Tibial nerve (tissue), 4 donors: ENCODE data around the gene MRPS2. TPM values are rescaled to one million over a fixed set of nuclear protein-coding genes. Genes with fewer than 3 reads are reported as not detected.

Experiments
- DNase-seq, 2 donors: peaks; one replicate each; pipeline ENCODE4 v3.0.0-alpha.2; 2019; ENCODE audit warnings: low spot score in 2 of 2
- H3K27ac ChIP-seq, 4 donors: fragments of 200-600 bp; sonication (generic) in 3 of 4; one replicate each; pipeline ENCODE4 v1.5.1; 2017 to 2019; ENCODE audit warnings: mild to moderate bottlenecking in 1 of 4
- H3K27me3 ChIP-seq, 2 donors: fragments of 200-600 bp; sonication (generic) in 1 of 2; one replicate each; pipeline versions ENCODE4 v1.5.1 to v1.6.0; 2017 to 2019
- H3K36me3 ChIP-seq, 3 donors: fragments of 200-600 bp; sonication (generic); one replicate each; pipeline ENCODE4 v1.5.1; 2018 to 2019
- H3K4me1 ChIP-seq, 4 donors: fragments of 200-600 bp; sonication (generic) in 3 of 4; one replicate each; pipeline ENCODE4 v1.5.1; 2017 to 2019
- H3K4me3 ChIP-seq, 4 donors: fragments of 200-600 bp; sonication (generic) in 3 of 4; one replicate each; pipeline ENCODE4 v1.5.1; 2017 to 2019; ENCODE audit warnings: mild to moderate bottlenecking in 1 of 4, moderate library complexity in 1 of 4
- H3K9me3 ChIP-seq, 4 donors: fragments of 200-600 bp; sonication (generic) in 3 of 4; one replicate each; pipeline ENCODE4 v1.5.1; 2017 to 2019
- CTCF ChIP-seq, 5 experiments: fragments of 200-600 bp in 3 of 5; fragments of 450-650 bp in 2 of 5; sonication (generic) in 3 of 5; IDR thresholded peaks; one replicate each; pipeline ENCODE4 v1.5.1; 2016 to 2019; ENCODE audit warnings: antibody characterized with exemption in 5 of 5, mild to moderate bottlenecking in 3 of 5, moderate library complexity in 2 of 5
- EP300 ChIP-seq, 2 donors: sonication (generic); formaldehyde crosslinking; IDR thresholded peaks; one replicate each; pipeline ENCODE4 v1.6.1; 2017; ENCODE audit warnings: antibody characterized with exemption in 2 of 2, mild to moderate bottlenecking in 1 of 2
- POLR2A ChIP-seq, 2 donors: fragments of 450-650 bp; IDR thresholded peaks; one replicate each; pipeline ENCODE4 v1.6.1; 2017; ENCODE audit warnings: antibody characterized with exemption in 2 of 2, mild to moderate bottlenecking in 2 of 2, moderate library complexity in 2 of 2
- WGBS, 2 donors: methylation state at CpG; one replicate each; pipeline ENCODE4 v1.1.5; 2018; 5-methylcytosine and 5-hydroxymethylcytosine counted together
- total RNA-seq, 4 donors: library from RNA; depleted of rRNA; stranded (reverse); fragments of >200 nt; gene quantifications; one replicate each; pipeline ENCODE4 v1.1.0, GENCODE V29; 2016

MRPS2 gene
- total RNA-seq, 4 donors from 2014 or later, result 24.9 to 29.2 (median 26.3) TPM

- no peak for DNase-seq
- Histone ChIP-seq H3K9me3 (no peaks in the 10 kb centered on the region), H3K4me1 (peaks cover 0 to 4% (median 0%) of the 10 kb centered on the region in 4 donors), H3K27ac (no peak overlapping the region), H3K27me3 (no peaks in the 10 kb centered on the region), H3K4me3 (no peak overlapping the region), H3K36me3 (peaks cover 0 to 81% (median 0%) of the 10 kb centered on the region in 3 donors)
- 93 to 97% methylated on average over 33 of the region's 33 CpGs for WGBS, 2 donors
- no peak for TF ChIP-seq CTCF (IDR thresholded peaks at IDR 0.05)
- no peak for TF ChIP-seq EP300 (IDR thresholded peaks at IDR 0.05)
- TF ChIP-seq POLR2A (IDR thresholded peaks at IDR 0.05), result no peak
Observed at GRCh38 chr9:135486267-135487065, 14.0 kb upstream of the MRPS2 start.

GRCh38 chr9:135487281-135488012, 13.0 kb upstream of the MRPS2 start:
- peaks cover 0 to 85% (median 0%) of the 10 kb centered on the region in 3 donors for H3K36me3 ChIP-seq
- no peak overlapping the region for H3K27ac ChIP-seq
- no peaks in the 10 kb centered on the region for H3K27me3 ChIP-seq
- no peaks in the 10 kb centered on the region for H3K4me1 ChIP-seq
- H3K9me3 ChIP-seq, result no peaks in the 10 kb centered on the region
- TF ChIP-seq POLR2A (IDR thresholded peaks at IDR 0.05) (no peak), EP300 (IDR thresholded peaks at IDR 0.05) (no peak), CTCF (IDR thresholded peaks at IDR 0.05) (no peak)
- H3K4me3 ChIP-seq, result no peak overlapping the region
- no peak for DNase-seq
- WGBS, 2 donors, result 89 to 95% methylated on average over 19 to 34 of the region's 40 CpGs

GRCh38 chr9:135488013-135488330, 12.5 kb upstream of the MRPS2 start:
- 91 to 96% methylated on average over 18 of the region's 18 CpGs for WGBS, 2 donors
- Histone ChIP-seq H3K27ac (no peak overlapping the region), H3K4me3 (no peak overlapping the region), H3K27me3 (no peaks in the 10 kb centered on the region), H3K9me3 (no peaks in the 10 kb centered on the region), H3K36me3 (peaks cover 0 to 85% (median 0%) of the 10 kb centered on the region in 3 donors), H3K4me1 (no peaks in the 10 kb centered on the region)
- TF ChIP-seq POLR2A (IDR thresholded peaks at IDR 0.05), result no peak
- TF ChIP-seq CTCF (IDR thresholded peaks at IDR 0.05), result no peak
- TF ChIP-seq EP300 (IDR thresholded peaks at IDR 0.05), result no peak
- no peak for DNase-seq

- Histone ChIP-seq H3K4me3 (no peak overlapping the region), H3K36me3 (peaks cover 0 to 80% (median 0%) of the 10 kb centered on the region in 3 donors), H3K27me3 (no peaks in the 10 kb centered on the region), H3K9me3 (no peaks in the 10 kb centered on the region), H3K4me1 (no peaks in the 10 kb centered on the region), H3K27ac (no peak overlapping the region)
- no peak for DNase-seq
- 90 to 92% methylated on average over 17 of the region's 17 CpGs for WGBS, 2 donors
- TF ChIP-seq POLR2A (IDR thresholded peaks at IDR 0.05) (no peak), CTCF (IDR thresholded peaks at IDR 0.05) (no peak), EP300 (IDR thresholded peaks at IDR 0.05) (no peak)
Observed at GRCh38 chr9:135488527-135488926, 12.0 kb upstream of the MRPS2 start.
